Esophagus mucosa (tissue), 1 donor: Measurements from ENCODE around the gene MTFR2. TPM values are rescaled to one million over a fixed set of nuclear protein-coding genes. Genes with fewer than 3 reads are reported as not detected.

ENCODE experiments used
- ATAC-seq: fragments of 200-7000 bp; cut with Tn5 transposase; one replicate; pipeline ENCODE4 v1.9.1; 2020
- total RNA-seq: library from RNA; stranded (reverse); gene quantifications from one replicate; pipeline ENCODE4 v1.2.4, GENCODE V29; 2023
- donor health status: DM: yes; HTN: yes; CAD: no.

MTFR2 gene
- total RNA-seq, 1 donor from 2014 or later = 4.3 TPM

DNA sequence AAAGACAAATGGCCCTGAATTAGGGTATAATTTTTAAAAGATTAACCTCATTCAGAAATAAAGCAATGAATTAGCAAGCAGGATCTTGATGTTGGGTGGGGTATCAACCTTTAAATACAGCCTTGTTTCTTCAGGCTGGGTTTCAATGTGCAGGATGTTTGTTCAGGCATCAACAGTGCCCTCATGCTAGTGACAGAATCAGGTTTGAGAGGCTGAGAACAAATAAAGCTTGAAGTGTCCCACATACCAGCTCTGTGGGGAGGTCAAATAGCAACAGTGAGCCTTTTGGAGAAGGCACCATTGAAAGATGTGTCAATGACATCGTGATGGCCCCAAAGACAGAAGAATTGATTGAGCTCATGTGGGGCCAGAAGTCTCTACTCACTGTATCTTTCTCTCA is 68.2 kb downstream of the MTFR2 start:
- peak; percentile 29 for ATAC-seq

DNA sequence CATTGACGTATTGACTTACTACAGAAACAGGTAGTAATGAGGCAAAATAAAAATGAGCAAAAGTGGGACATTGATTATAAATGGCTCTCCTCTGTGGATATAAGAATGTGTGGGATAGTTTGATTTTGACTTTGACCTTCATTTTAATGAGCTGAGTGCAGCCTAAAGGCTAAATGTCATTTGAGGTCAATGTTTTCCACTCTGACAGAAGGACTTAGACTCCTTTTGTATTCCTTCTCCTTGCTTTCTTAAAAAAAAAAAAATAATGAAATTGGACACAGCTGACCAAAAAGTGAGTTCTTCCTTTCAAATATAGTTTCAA is 68.6 kb downstream of the MTFR2 start:
- ATAC-seq = no peak

Other genes starting within 250 kb of the MTFR2 start
- 80.9 TPM for gene BCLAF1, start 39.5 kb upstream of the MTFR2 start, total RNA-seq